DND-41 (cell line): Measurements from ENCODE around the gene ASPSCR1.

ENCODE experiments used
- ATAC-seq: fragments of 200-7000 bp; cut with Tn5 transposase; 3 replicates; pipeline ENCODE4 v1.9.1; 2021; ENCODE audit warnings: low read depth; ENCODE audit not compliant: insufficient read depth
- DNase-seq: peaks from one replicate; pipeline ENCODE4 v3.0.0-alpha.2; 2020
- H2AFZ ChIP-seq: 2 replicates; pipeline ENCODE4 v1.6.0; 2012; ENCODE audit warnings: low read depth, low read length
- H3K27ac ChIP-seq: 2 replicates; pipeline ENCODE4 v1.5.1; 2012; ENCODE audit warnings: low read length, inconsistent platforms
- H3K27me3 ChIP-seq: fragments of 200-600 bp; sonication (generic); 2 replicates; pipeline ENCODE4 v1.6.0; 2012; ENCODE audit warnings: low read length, mild to moderate bottlenecking, inconsistent platforms; ENCODE audit not compliant: insufficient read depth, poor library complexity
- H3K36me3 ChIP-seq: 2 replicates; pipeline ENCODE4 v1.5.1; 2012; ENCODE audit warnings: low read length, inconsistent platforms; ENCODE audit not compliant: insufficient read depth
- H3K4me1 ChIP-seq: 2 replicates; pipeline ENCODE4 v1.5.1; 2012; ENCODE audit warnings: mild to moderate bottlenecking, low read length; ENCODE audit not compliant: insufficient read depth
- H3K4me2 ChIP-seq: 2 replicates; pipeline ENCODE4 v1.6.0; 2012; ENCODE audit warnings: mild to moderate bottlenecking, moderate library complexity, low read length, inconsistent platforms; ENCODE audit not compliant: insufficient read depth
- H3K4me3 ChIP-seq, 2 experiments: fragments of 200-600 bp in 1 of 2; shearing (Covaris generic) in 1 of 2; 2 replicates each; pipeline ENCODE4 v1.5.1; 2012 to 2016; ENCODE audit warnings: inconsistent platforms in 2 of 2, low read length in 2 of 2, mild to moderate bottlenecking in 2 of 2, low read depth in 1 of 2, moderate library complexity in 1 of 2
- H3K79me2 ChIP-seq: 2 replicates; pipeline ENCODE4 v1.6.0; 2012; ENCODE audit warnings: low read length, inconsistent platforms; ENCODE audit not compliant: insufficient read depth
- H3K9ac ChIP-seq: 2 replicates; pipeline ENCODE4 v1.6.0; 2012; ENCODE audit warnings: low read depth, mild to moderate bottlenecking, inconsistent platforms, low read length, moderate library complexity
- H3K9me3 ChIP-seq: 2 replicates; pipeline ENCODE4 v1.5.1; 2012; ENCODE audit warnings: low read length, moderate library complexity, mild to moderate bottlenecking, inconsistent platforms; ENCODE audit not compliant: insufficient read depth, severe bottlenecking
- H4K20me1 ChIP-seq: 2 replicates; pipeline ENCODE4 v1.6.0; 2012; ENCODE audit warnings: low read length; ENCODE audit not compliant: insufficient read depth
- CTCF ChIP-seq: IDR thresholded peaks from 2 replicates; pipeline ENCODE4 v1.5.1; 2012; ENCODE audit warnings: borderline replicate concordance, low read length, moderate library complexity, mild to moderate bottlenecking; ENCODE audit not compliant: poor library complexity, severe bottlenecking; ENCODE audit errors: extremely low read depth
- EZH2 ChIP-seq: IDR thresholded peaks from 3 replicates; pipeline ENCODE4 v1.6.1; 2012; ENCODE audit warnings: borderline replicate concordance, low read depth, mild to moderate bottlenecking, moderate library complexity, low read length, inconsistent platforms; ENCODE audit not compliant: severe bottlenecking

Gene ASPSCR1

GRCh38 chr17:82030470-82031302, 53.3 kb downstream of the ASPSCR1 start:
- no peaks in the 10 kb centered on the region for H3K27me3 ChIP-seq
- peak overlapping the region; percentile 33 to 76; a peak in 3 of 4 replicates for H3K4me3 ChIP-seq
- peaks cover 28% of the 10 kb centered on the region for H4K20me1 ChIP-seq
- peaks cover 32% of the 10 kb centered on the region for H3K4me1 ChIP-seq
- peaks cover 10% of the 10 kb centered on the region; the same call in 1 of the 2 replicates for H3K79me2 ChIP-seq
- H3K9ac ChIP-seq: peak overlapping the region; percentile 72
- peak overlapping the region; percentile 76 for H3K4me2 ChIP-seq
- TF ChIP-seq EZH2 (no peak), CTCF (peak; percentile 98)
- peak overlapping the region; percentile 78 for H2AFZ ChIP-seq
- peaks cover 45% of the 10 kb centered on the region for H3K36me3 ChIP-seq
- peak overlapping the region; percentile 81 for H3K27ac ChIP-seq
- ATAC-seq (peak; percentile 74), DNase-seq (peak; percentile 89)
- H3K9me3 ChIP-seq: no peaks in the 10 kb centered on the region

DNA sequence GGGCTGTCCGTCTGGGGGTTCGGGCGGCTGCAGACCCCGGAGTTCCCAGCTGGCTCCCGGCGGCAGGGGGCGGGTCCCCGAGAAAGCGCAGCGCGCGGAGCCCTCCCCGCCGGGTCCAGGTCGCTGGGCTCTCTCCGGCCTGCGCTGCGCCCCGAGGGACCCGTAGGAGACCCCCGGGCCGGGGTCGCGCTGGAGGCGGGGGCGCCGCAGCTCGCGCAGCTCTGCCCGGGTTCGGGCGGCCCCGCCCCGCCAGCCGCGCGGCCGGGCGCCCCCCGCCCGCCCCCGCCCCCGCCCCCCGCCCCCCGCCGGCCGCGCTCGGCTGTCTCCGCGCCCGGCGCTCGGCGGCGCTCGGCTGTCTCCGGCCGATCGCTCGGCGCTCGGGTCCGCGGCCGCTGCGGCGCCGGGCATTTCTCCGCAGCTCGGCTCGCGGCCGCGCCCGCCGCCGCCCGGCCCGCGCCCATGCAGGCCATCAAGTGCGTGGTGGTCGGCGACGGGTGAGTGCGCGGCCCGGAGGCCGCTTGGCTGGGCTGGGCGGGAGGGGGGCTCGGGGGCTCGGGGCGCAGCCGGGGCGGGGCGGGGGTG, 54.0 kb downstream of the ASPSCR1 start, which contains the start of gene RAC3:
TSS of gene RAC3 (plus strand) at position 376 of the 582 bp plus-strand sequence. CDS start at position 460, 84 bp downstream.
- H3K4me2 ChIP-seq: peak within 1 kb of the TSS; percentile 76
- H3K9ac ChIP-seq: peak within 1 kb of the TSS; percentile 72
- peaks cover 35% of the 10 kb centered on the region for H4K20me1 ChIP-seq
- DNase-seq (peak; percentile 46), ATAC-seq (peak; percentile 32)
- H3K9me3 ChIP-seq: no peaks in the 10 kb centered on the region
- H3K27ac ChIP-seq: peak within 1 kb of the TSS; percentile 81
- peaks cover 46% of the 10 kb centered on the region for H3K36me3 ChIP-seq
- peak within 1 kb of the TSS; percentile 33 to 76; a peak in 3 of 4 replicates for H3K4me3 ChIP-seq
- H3K4me1 ChIP-seq: peaks cover 39% of the 10 kb centered on the region
- TF ChIP-seq CTCF (no peak), EZH2 (no peak)
- H3K27me3 ChIP-seq: no peaks in the 10 kb centered on the region
- peak within 1 kb of the TSS; percentile 78 for H2AFZ ChIP-seq
- peaks cover 14% of the 10 kb centered on the region for H3K79me2 ChIP-seq

- ATAC-seq: peak; percentile 6; the same call in 1 of the 3 replicates
- peaks cover 21% of the 10 kb centered on the region for H3K79me2 ChIP-seq
- H2AFZ ChIP-seq: no peak overlapping the region
- no peak overlapping the region for H3K27ac ChIP-seq
- DNase-seq: no peak
- peak overlapping the region; percentile 72 for H3K9ac ChIP-seq
- no peak for TF ChIP-seq CTCF
- TF ChIP-seq EZH2: no peak
- peaks cover 46% of the 10 kb centered on the region for H3K4me1 ChIP-seq
- H3K36me3 ChIP-seq: peaks cover 45% of the 10 kb centered on the region
- peak overlapping the region; percentile 67 for H3K4me2 ChIP-seq
- peak overlapping the region; percentile 26 to 76; a peak in 3 of 4 replicates for H3K4me3 ChIP-seq
- no peaks in the 10 kb centered on the region for H3K27me3 ChIP-seq
- no peaks in the 10 kb centered on the region for H3K9me3 ChIP-seq
- H4K20me1 ChIP-seq: peaks cover 41% of the 10 kb centered on the region
Measured at GRCh38 chr17:82031885-82032627, 54.6 kb downstream of the ASPSCR1 start.
